ENCODE data around the gene CEBPA. TPM values are rescaled to one million over a fixed set of nuclear protein-coding genes. Genes with fewer than 3 reads are reported as not detected.

Gene CEBPA
- total and polyA plus RNA-seq, 2 experiments from 2014 or later, result 0.50 to 2.6 TPM

DNA sequence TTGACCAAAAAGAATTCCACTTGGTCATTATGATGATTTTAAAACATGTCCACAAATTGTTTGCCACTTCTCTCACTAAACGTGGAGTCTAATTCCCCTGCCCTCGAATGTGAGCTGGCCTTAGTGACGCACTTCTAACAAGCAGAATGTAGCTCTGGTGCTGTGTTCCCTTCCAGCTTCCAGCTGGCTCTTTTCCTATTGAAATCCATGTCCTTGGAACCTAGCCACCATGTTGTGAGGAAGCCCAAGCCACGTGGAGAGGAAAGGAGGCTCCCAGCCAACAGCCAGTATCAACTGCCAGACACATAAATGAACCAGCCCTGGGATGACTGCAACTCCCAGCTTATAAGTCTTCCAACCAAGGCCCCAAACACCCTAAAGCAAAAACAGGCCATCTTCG, 23.6 kb upstream of the CEBPA start (continued):
- TF ChIP-seq, protein P1, sequence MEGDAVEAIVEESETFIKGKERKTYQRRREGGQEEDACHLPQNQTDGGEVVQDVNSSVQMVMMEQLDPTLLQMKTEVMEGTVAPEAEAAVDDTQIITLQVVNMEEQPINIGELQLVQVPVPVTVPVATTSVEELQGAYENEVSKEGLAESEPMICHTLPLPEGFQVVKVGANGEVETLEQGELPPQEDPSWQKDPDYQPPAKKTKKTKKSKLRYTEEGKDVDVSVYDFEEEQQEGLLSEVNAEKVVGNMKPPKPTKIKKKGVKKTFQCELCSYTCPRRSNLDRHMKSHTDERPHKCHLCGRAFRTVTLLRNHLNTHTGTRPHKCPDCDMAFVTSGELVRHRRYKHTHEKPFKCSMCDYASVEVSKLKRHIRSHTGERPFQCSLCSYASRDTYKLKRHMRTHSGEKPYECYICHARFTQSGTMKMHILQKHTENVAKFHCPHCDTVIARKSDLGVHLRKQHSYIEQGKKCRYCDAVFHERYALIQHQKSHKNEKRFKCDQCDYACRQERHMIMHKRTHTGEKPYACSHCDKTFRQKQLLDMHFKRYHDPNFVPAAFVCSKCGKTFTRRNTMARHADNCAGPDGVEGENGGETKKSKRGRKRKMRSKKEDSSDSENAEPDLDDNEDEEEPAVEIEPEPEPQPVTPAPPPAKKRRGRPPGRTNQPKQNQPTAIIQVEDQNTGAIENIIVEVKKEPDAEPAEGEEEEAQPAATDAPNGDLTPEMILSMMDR (conservative IDR thresholded peaks at IDR 0.05; ENCODE audit: low read depth in 2 of 2), result no peak
- no peak for TF ChIP-seq EZH2phosphoT487 (IDR thresholded peaks at IDR 0.05; ENCODE audit: unreplicated experiment)
- TF ChIP-seq JUNB (IDR thresholded peaks at IDR 0.05; ENCODE audit: unreplicated experiment), result no peak
- TF ChIP-seq ZNF331 (CRISPR knock-in tag; IDR thresholded peaks at IDR 0.05; ENCODE audit: low read depth), result no peak

DNA sequence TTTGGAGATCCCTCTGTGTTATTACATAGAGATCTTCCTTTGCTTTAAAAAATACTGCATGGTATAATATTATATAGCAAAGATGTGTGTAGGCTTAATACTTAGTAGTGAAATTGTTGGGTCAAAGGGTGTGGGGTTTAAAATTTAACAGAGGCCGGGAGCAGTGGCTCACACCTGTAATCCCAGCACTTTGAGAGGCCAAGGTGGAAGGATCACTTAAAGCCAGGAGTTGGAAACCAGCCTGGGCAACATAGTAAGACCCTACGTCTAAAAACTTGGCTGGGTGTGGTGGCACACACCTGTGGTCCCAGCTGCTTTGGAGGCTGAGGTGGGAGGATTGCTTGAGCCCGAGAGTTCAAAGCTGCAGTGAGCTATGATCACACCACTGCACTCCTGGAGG, 22.3 kb upstream of the CEBPA start:
- Histone ChIP-seq H3K4me3 (no peak overlapping the region), H3K79me2 (replicated peaks; ENCODE audit: insufficient read depth) (no peaks in the 10 kb centered on the region), H3K27me3 (ENCODE audit: insufficient read depth) (no peaks in the 10 kb centered on the region), H4K20me1 (replicated peaks; ENCODE audit: insufficient read depth) (no peaks in the 10 kb centered on the region), H3F3A (replicated peaks; ENCODE audit: low read depth) (no peaks in the 10 kb centered on the region), H3K27ac (ENCODE audit: low read depth) (no peak overlapping the region), H3K4me1 (ENCODE audit: insufficient read depth) (no peaks in the 10 kb centered on the region), H3K4me2 (no peak overlapping the region), H2AFZ (no peak overlapping the region), H3K36me3 (ENCODE audit: insufficient read depth) (no peaks in the 10 kb centered on the region), H3K9me2 (ENCODE audit: insufficient read depth) (no peaks in the 10 kb centered on the region)
- TF ChIP-seq, protein P2, sequence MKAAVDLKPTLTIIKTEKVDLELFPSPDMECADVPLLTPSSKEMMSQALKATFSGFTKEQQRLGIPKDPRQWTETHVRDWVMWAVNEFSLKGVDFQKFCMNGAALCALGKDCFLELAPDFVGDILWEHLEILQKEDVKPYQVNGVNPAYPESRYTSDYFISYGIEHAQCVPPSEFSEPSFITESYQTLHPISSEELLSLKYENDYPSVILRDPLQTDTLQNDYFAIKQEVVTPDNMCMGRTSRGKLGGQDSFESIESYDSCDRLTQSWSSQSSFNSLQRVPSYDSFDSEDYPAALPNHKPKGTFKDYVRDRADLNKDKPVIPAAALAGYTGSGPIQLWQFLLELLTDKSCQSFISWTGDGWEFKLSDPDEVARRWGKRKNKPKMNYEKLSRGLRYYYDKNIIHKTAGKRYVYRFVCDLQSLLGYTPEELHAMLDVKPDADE (IDR thresholded peaks at IDR 0.05), result no peak
- TF ChIP-seq, protein P3, sequence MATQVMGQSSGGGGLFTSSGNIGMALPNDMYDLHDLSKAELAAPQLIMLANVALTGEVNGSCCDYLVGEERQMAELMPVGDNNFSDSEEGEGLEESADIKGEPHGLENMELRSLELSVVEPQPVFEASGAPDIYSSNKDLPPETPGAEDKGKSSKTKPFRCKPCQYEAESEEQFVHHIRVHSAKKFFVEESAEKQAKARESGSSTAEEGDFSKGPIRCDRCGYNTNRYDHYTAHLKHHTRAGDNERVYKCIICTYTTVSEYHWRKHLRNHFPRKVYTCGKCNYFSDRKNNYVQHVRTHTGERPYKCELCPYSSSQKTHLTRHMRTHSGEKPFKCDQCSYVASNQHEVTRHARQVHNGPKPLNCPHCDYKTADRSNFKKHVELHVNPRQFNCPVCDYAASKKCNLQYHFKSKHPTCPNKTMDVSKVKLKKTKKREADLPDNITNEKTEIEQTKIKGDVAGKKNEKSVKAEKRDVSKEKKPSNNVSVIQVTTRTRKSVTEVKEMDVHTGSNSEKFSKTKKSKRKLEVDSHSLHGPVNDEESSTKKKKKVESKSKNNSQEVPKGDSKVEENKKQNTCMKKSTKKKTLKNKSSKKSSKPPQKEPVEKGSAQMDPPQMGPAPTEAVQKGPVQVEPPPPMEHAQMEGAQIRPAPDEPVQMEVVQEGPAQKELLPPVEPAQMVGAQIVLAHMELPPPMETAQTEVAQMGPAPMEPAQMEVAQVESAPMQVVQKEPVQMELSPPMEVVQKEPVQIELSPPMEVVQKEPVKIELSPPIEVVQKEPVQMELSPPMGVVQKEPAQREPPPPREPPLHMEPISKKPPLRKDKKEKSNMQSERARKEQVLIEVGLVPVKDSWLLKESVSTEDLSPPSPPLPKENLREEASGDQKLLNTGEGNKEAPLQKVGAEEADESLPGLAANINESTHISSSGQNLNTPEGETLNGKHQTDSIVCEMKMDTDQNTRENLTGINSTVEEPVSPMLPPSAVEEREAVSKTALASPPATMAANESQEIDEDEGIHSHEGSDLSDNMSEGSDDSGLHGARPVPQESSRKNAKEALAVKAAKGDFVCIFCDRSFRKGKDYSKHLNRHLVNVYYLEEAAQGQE (IDR thresholded peaks at IDR 0.05; ENCODE audit: unreplicated experiment), result no peak
- TF ChIP-seq, protein P4, sequence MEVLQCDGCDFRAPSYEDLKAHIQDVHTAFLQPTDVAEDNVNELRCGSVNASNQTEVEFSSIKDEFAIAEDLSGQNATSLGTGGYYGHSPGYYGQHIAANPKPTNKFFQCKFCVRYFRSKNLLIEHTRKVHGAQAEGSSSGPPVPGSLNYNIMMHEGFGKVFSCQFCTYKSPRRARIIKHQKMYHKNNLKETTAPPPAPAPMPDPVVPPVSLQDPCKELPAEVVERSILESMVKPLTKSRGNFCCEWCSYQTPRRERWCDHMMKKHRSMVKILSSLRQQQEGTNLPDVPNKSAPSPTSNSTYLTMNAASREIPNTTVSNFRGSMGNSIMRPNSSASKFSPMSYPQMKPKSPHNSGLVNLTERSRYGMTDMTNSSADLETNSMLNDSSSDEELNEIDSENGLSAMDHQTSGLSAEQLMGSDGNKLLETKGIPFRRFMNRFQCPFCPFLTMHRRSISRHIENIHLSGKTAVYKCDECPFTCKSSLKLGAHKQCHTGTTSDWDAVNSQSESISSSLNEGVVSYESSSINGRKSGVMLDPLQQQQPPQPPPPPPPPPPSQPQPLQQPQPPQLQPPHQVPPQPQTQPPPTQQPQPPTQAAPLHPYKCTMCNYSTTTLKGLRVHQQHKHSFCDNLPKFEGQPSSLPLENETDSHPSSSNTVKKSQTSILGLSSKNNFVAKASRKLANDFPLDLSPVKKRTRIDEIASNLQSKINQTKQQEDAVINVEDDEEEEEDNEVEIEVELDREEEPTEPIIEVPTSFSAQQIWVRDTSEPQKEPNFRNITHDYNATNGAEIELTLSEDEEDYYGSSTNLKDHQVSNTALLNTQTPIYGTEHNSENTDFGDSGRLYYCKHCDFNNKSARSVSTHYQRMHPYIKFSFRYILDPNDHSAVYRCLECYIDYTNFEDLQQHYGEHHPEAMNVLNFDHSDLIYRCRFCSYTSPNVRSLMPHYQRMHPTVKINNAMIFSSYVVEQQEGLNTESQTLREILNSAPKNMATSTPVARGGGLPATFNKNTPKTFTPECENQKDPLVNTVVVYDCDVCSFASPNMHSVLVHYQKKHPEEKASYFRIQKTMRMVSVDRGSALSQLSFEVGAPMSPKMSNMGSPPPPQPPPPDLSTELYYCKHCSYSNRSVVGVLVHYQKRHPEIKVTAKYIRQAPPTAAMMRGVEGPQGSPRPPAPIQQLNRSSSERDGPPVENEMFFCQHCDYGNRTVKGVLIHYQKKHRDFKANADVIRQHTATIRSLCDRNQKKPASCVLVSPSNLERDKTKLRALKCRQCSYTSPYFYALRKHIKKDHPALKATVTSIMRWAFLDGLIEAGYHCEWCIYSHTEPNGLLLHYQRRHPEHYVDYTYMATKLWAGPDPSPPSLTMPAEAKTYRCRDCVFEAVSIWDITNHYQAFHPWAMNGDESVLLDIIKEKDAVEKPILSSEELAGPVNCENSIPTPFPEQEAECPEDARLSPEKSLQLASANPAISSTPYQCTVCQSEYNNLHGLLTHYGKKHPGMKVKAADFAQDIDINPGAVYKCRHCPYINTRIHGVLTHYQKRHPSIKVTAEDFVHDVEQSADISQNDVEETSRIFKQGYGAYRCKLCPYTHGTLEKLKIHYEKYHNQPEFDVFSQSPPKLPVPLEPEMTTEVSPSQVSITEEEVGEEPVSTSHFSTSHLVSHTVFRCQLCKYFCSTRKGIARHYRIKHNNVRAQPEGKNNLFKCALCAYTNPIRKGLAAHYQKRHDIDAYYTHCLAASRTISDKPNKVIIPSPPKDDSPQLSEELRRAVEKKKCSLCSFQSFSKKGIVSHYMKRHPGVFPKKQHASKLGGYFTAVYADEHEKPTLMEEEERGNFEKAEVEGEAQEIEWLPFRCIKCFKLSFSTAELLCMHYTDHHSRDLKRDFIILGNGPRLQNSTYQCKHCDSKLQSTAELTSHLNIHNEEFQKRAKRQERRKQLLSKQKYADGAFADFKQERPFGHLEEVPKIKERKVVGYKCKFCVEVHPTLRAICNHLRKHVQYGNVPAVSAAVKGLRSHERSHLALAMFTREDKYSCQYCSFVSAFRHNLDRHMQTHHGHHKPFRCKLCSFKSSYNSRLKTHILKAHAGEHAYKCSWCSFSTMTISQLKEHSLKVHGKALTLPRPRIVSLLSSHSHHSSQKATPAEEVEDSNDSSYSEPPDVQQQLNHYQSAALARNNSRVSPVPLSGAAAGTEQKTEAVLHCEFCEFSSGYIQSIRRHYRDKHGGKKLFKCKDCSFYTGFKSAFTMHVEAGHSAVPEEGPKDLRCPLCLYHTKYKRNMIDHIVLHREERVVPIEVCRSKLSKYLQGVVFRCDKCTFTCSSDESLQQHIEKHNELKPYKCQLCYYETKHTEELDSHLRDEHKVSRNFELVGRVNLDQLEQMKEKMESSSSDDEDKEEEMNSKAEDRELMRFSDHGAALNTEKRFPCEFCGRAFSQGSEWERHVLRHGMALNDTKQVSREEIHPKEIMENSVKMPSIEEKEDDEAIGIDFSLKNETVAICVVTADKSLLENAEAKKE (CRISPR knock-in tag; IDR thresholded peaks at IDR 0.05), result no peak
- no peak for TF ChIP-seq CREB1 (CRISPR knock-in tag; IDR thresholded peaks at IDR 0.05; ENCODE audit: low read depth)
- TF ChIP-seq ZNF114 (CRISPR knock-in tag; IDR thresholded peaks at IDR 0.05), result no peak
- no peak for TF ChIP-seq ZNF331 (CRISPR knock-in tag; IDR thresholded peaks at IDR 0.05; ENCODE audit: low read depth)
- TF ChIP-seq EZH2phosphoT487 (IDR thresholded peaks at IDR 0.05; ENCODE audit: unreplicated experiment), result no peak
- no peak for TF ChIP-seq EZH2 (IDR thresholded peaks at IDR 0.05; ENCODE audit: low read depth, unreplicated experiment)
- TF ChIP-seq STAT1 (IDR thresholded peaks at IDR 0.05; ENCODE audit: unreplicated experiment), result no peak
- TF ChIP-seq POLR2AphosphoS5 (IDR thresholded peaks at IDR 0.05; ENCODE audit: low read depth), result no peak
- TF ChIP-seq JUNB (IDR thresholded peaks at IDR 0.05; ENCODE audit: unreplicated experiment), result no peak
- H3K27me3 Mint-ChIP-seq (ENCODE audit: insufficient read depth, low read depth, poor library complexity), result peaks cover 9% of the 10 kb centered on the region
- H3K27ac Mint-ChIP-seq, result no peak overlapping the region
- no peak overlapping the region for H3K4me3 Mint-ChIP-seq
- ATAC-seq, result no peak
- H3K4me1 Mint-ChIP-seq, result no peaks in the 10 kb centered on the region; the same call in 2 of the 3 replicates
- peaks cover 27% of the 10 kb centered on the region; the same call in 2 of the 3 replicates for H3K9me3 Mint-ChIP-seq
- peaks cover 15% of the 10 kb centered on the region; the same call in 2 of the 3 replicates for H3K36me3 Mint-ChIP-seq (ENCODE audit: low read depth)
- no peak for DNase-seq (ENCODE audit: low spot score)

Measured in GM23338 (cell line).